ENCODE results near the gene TP53TG5. TPM values are rescaled to one million over a fixed set of nuclear protein-coding genes. Genes with fewer than 3 reads are reported as not detected.
A peak's percentile ranks its signal among the peaks of the same experiment; 100 is the strongest.
"Not testable (repeated sequence)": the region's sequence is repeated elsewhere in the genome, so short reads cannot be mapped to it uniquely, and the experiment has no call there.

The TP53TG5 gene
- total RNA-seq, 4 donors from 2014 or later: not detected

DNA sequence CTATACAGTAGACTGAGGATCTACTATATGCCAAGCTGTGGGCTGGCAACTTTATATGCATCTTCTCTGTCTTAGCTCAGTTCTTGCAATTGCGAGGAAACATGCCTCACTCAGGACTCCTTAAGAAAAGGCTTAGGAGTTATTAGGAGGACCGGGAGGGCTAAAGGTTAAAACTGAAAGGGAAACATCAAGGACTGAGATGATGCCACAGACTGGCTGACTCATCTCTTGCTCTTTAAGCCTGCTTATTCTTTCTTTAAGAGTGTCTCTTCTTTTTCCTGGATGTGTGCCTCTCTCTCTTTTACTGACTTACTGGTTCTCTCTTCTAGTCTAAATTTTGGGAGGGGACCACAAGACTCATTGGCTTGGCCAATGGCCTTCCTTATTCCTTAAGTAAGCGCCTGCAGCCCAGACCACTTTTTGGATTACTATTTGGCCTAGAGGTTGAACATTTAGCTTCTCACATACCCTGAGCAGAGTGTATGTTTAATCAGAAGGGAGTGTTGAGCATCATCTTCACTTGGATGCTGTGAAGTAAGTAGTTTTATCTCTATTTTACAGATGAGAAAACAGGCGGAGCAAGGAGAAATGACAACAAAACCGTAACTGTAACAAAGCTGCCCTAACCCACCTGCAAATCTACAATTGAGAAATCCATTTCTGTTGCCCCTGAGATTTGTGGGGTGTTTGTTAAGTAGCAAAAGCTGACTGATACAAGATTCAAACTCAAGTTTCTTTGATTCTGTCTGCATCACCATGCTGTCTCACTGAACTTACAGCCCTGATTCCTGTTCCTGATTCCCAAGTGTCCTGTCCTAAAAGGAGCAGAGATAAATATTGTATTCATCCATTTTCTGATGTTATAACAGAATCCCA is 22.7 kb downstream of the TP53TG5 start:
- no peaks in the 10 kb centered on the region for H3K36me3 ChIP-seq
- TF ChIP-seq, protein P1, sequence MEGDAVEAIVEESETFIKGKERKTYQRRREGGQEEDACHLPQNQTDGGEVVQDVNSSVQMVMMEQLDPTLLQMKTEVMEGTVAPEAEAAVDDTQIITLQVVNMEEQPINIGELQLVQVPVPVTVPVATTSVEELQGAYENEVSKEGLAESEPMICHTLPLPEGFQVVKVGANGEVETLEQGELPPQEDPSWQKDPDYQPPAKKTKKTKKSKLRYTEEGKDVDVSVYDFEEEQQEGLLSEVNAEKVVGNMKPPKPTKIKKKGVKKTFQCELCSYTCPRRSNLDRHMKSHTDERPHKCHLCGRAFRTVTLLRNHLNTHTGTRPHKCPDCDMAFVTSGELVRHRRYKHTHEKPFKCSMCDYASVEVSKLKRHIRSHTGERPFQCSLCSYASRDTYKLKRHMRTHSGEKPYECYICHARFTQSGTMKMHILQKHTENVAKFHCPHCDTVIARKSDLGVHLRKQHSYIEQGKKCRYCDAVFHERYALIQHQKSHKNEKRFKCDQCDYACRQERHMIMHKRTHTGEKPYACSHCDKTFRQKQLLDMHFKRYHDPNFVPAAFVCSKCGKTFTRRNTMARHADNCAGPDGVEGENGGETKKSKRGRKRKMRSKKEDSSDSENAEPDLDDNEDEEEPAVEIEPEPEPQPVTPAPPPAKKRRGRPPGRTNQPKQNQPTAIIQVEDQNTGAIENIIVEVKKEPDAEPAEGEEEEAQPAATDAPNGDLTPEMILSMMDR (IDR thresholded peaks at IDR 0.05): no peak
- TF ChIP-seq POLR2A (IDR thresholded peaks at IDR 0.05): no peak
- no peak overlapping the region for H3K4me3 ChIP-seq
- DNase-seq: no peak
- H3K27ac ChIP-seq: peak overlapping the region in 2 of 4 donors; percentile 33 to 70
- H3K9me3 ChIP-seq: no peaks in the 10 kb centered on the region
- peaks cover 0 to 40% (median 0%) of the 10 kb centered on the region in 4 donors for H3K4me1 ChIP-seq
- no peaks in the 10 kb centered on the region for H3K27me3 ChIP-seq

DNA sequence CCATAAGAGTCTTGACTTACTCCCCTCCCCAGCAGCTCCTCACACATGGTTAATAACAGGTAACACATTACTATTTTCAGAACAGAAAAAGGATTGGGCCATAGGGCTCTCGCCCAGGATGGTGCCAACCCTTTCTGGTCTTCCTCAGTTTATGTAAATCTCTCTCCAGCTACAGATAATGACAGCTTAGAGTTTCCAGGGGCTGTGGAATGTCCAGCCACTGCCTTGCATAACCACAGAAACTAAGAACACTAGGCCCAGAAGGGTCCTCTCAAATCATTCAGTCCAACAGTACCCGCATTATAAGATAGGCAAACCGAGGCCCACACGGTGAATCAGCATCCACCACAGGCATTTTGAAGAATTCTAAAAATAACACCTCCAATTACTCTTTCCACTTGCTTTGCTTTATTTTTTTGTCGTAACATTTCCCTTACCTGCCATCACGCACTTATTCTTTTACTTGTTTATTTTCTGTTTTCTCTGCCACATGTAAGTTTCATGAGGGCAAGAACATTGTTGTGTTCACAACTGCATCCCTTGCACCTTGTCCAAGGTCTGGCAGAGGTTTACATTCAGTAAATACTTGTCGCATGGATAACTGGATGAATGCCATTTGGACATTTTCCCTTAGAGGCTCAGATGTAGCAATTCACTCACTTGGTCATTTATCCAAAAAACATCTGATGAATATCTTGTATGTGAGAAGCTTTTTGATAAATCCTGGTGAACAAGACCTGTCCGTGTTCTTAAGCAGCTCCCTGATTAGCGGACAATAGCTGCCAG is 23.5 kb downstream of the TP53TG5 start:
- no peak for DNase-seq
- H3K4me3 ChIP-seq: no peak overlapping the region
- H3K4me1 ChIP-seq: peaks cover 0 to 33% (median 0%) of the 10 kb centered on the region in 4 donors
- no peaks in the 10 kb centered on the region for H3K9me3 ChIP-seq
- peak overlapping the region in 2 of 4 donors; percentile 33 to 70 for H3K27ac ChIP-seq
- TF ChIP-seq POLR2A (IDR thresholded peaks at IDR 0.05): no peak
- TF ChIP-seq, protein P1 (IDR thresholded peaks at IDR 0.05): no peak
- no peaks in the 10 kb centered on the region for H3K36me3 ChIP-seq
- no peaks in the 10 kb centered on the region for H3K27me3 ChIP-seq

DNA sequence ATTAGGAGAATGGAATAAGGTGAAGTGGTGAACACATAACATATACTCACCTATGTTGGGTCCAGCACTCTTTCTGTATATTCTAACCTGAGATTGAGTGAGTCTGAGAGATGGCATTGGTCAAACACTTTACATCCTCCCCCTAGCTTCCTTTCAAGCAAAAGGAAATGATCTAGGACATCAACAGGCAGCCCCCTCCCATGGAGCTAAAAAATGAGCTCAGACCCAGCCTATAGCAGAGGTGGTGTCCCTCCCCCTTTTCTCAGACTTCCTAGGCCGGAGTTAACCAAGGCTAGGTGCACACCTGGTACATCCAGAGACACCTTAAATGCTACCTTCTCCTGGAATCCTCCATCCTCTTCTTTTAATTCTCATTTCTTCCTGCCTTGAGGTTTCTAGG is 24.4 kb downstream of the TP53TG5 start:
- H3K27ac ChIP-seq: peak overlapping the region in 2 of 4 donors; percentile 2 to 70

DNA sequence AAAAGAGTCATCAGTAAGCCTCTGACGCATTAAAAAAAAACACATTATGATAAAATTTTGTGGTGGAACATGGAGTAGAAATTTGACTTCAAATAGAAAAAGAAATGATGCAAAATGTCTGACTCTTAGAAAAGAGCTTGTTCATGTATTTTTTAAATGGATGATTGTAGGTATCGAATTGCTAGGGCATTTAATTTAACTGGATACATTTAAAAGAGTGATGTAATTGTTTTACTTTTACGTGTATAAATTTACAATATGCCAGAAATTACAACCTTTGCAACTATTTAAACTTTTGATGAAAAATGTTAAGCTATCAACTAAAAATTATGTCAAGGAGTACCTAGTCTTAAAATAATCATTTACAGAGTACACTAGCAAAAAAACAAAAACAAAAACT is 25.4 kb downstream of the TP53TG5 start:
- DNase-seq: no peak
- no peaks in the 10 kb centered on the region for H3K36me3 ChIP-seq
- H3K9me3 ChIP-seq: no peaks in the 10 kb centered on the region
- H3K27me3 ChIP-seq: no peaks in the 10 kb centered on the region
- no peak overlapping the region for H3K27ac ChIP-seq
- no peak overlapping the region for H3K4me3 ChIP-seq
- TF ChIP-seq POLR2A (IDR thresholded peaks at IDR 0.05): no peak
- TF ChIP-seq, protein P1 (IDR thresholded peaks at IDR 0.05): no peak
- peaks cover 0 to 14% (median 0%) of the 10 kb centered on the region in 4 donors for H3K4me1 ChIP-seq

More for the DNA sequence above, 24.4 kb downstream of the TP53TG5 start:
- Histone ChIP-seq H3K9me3 (no peaks in the 10 kb centered on the region), H3K27me3 (no peaks in the 10 kb centered on the region), H3K36me3 (no peaks in the 10 kb centered on the region), H3K4me1 (peaks cover 0 to 24% (median 0%) of the 10 kb centered on the region in 4 donors), H3K4me3 (no peak overlapping the region)
- DNase-seq: no peak
- TF ChIP-seq, protein P1 (IDR thresholded peaks at IDR 0.05): no peak
- TF ChIP-seq POLR2A (IDR thresholded peaks at IDR 0.05): no peak

DNA sequence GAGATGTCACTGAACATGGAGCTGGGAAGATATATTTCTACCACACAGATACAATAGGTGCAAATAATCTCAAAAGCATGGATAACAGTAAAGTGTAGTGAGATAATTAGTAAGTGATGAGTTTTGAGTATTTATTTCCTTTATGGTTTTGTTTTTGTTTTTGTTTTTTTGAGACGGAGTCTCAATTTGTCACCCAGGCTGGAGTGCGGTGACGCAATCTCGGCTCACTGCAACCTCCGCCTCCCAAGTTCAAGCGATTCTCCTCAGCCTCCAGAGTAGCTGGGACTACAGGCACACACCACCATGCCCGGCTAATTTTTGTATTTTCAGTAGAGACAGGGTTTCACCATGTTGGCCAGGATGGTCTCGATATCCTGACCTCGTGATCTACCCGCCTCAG is 27.3 kb downstream of the TP53TG5 start:
- H3K36me3 ChIP-seq, H3K9me3 ChIP-seq, H3K4me3 ChIP-seq, H3K27me3 ChIP-seq, DNase-seq, H3K27ac ChIP-seq: not testable (repeated sequence)
- H3K4me1 ChIP-seq: peaks cover 0 to 23% (median 0%) of the 10 kb centered on the region in 4 donors

DNA sequence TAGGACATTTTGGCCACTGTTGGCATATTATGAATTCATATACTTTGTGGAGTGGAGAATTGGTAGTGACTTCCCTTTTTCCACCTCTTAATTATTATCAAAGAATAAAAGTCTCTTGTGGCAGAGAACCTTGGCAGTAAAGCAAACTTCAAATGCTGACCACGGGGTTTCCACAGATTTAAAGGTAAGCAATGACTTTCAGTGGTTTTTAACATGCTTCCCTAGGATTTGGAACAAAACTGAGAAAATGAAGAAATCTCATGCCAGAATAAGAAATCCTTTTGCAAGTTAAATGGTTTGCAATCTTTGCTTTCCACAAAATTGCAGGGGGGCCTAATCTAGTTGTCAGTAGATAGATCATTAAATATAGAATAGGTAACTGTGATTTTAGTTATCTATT is 27.9 kb downstream of the TP53TG5 start:
- H3K4me3 ChIP-seq: no peak overlapping the region
- H3K4me1 ChIP-seq: peaks cover 0 to 23% (median 3%) of the 10 kb centered on the region in 4 donors
- DNase-seq: no peak
- H3K27ac ChIP-seq: no peak overlapping the region
- H3K9me3 ChIP-seq: no peaks in the 10 kb centered on the region
- TF ChIP-seq, protein P1 (IDR thresholded peaks at IDR 0.05): no peak
- TF ChIP-seq POLR2A (IDR thresholded peaks at IDR 0.05): no peak
- no peaks in the 10 kb centered on the region for H3K36me3 ChIP-seq
- H3K27me3 ChIP-seq: no peaks in the 10 kb centered on the region

Data from Peyer's patch (tissue), 4 donors.